Esophagus squamous epithelium (tissue), 5 donors: ENCODE results near the gene NRXN3. TPM values are rescaled to one million over a fixed set of nuclear protein-coding genes. Genes with fewer than 3 reads are reported as not detected.

Source experiments
- DNase-seq: peaks from one replicate; lab custom pipeline; 2025; lab: John Stamatoyannopoulos, UW
- H3K27ac ChIP-seq, 4 donors: fragments of 200-600 bp; sonication (generic); one replicate each; pipeline ENCODE4 v1.5.1; 2016 to 2019; ENCODE audit warnings: mild to moderate bottlenecking in 1 of 4
- H3K27me3 ChIP-seq, 4 donors: fragments of 200-600 bp; sonication (generic); 1 replicate in 3 of 4; 2 replicates in 1 of 4; pipeline versions ENCODE4 v1.5.1 to v1.6.0; 2017 to 2021; ENCODE audit warnings: antibody characterized with exemption in 1 of 4
- H3K36me3 ChIP-seq, 3 donors: fragments of 200-600 bp; sonication (generic); one replicate each; pipeline ENCODE4 v1.5.1; 2016 to 2019
- H3K4me1 ChIP-seq, 3 donors: fragments of 200-600 bp; sonication (generic); one replicate each; pipeline ENCODE4 v1.5.1; 2017 to 2019
- H3K4me3 ChIP-seq, 4 donors: fragments of 200-600 bp; sonication (generic); 1 replicate in 3 of 4; 2 replicates in 1 of 4; pipeline ENCODE4 v1.5.1; 2016 to 2019; ENCODE audit warnings: mild to moderate bottlenecking in 2 of 4, moderate library complexity in 1 of 4
- H3K9me3 ChIP-seq, 3 donors: fragments of 200-600 bp; sonication (generic); one replicate each; pipeline ENCODE4 v1.5.1; 2016 to 2019
- POLR2A ChIP-seq, 4 donors: fragments of 450-650 bp; IDR thresholded peaks; one replicate each; pipeline ENCODE4 v1.6.1; 2017; ENCODE audit warnings: antibody characterized with exemption in 4 of 4, mild to moderate bottlenecking in 4 of 4, moderate library complexity in 3 of 4
- WGBS, 2 donors: methylation state at CpG; one replicate each; pipeline ENCODE4 v1.1.5; 2018; 5-methylcytosine and 5-hydroxymethylcytosine counted together
- intact Hi-C: fragments of 100-400 bp; cut with DNase I; formaldehyde crosslinking; loops from one replicate; pipeline ENCODE4 v1.15.0; 2022
- total RNA-seq, 4 donors: library from RNA; depleted of rRNA; stranded (reverse); fragments of >200 nt; gene quantifications; one replicate each; pipeline ENCODE4 v1.1.0, GENCODE V29; 2016
- TF ChIP-seq, protein P1 (sequence below), 6 experiments: fragments of 450-650 bp in 4 of 6; fragments of 200-600 bp in 2 of 6; sonication (generic) in 2 of 6; IDR thresholded peaks; one replicate each; pipeline ENCODE4 v1.5.1; 2016 to 2019; ENCODE audit warnings: antibody characterized with exemption in 6 of 6, mild to moderate bottlenecking in 4 of 6, moderate library complexity in 4 of 6
- donor health status: DM: yes; HTN: yes; CAD: no.

NRXN3 gene
- total RNA-seq, 4 donors from 2014 or later: 0.30 to 15.8 (median 1.5) TPM

DNA sequence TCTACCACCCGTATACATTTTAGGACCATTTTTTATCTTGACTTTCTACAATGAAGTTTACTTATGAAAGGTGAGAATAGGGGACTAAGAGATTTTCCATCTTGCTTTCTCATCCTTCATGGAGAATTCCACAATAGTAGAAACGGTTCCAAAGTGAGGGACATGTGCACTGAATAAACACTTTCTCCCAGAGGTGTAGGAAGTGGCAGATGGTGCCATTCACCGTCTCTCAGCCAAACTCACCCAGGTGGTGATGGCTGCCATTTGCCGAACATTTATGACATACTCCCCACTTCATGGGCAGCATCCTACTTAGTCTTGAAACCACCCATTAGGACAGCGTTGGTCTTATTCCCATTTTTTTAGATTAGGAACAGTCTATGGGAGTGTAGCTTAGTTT, 1500.6 kb downstream of the NRXN3 start:
- no peak for DNase-seq
- TF ChIP-seq POLR2A (IDR thresholded peaks at IDR 0.05): no peak
- TF ChIP-seq, protein P1, sequence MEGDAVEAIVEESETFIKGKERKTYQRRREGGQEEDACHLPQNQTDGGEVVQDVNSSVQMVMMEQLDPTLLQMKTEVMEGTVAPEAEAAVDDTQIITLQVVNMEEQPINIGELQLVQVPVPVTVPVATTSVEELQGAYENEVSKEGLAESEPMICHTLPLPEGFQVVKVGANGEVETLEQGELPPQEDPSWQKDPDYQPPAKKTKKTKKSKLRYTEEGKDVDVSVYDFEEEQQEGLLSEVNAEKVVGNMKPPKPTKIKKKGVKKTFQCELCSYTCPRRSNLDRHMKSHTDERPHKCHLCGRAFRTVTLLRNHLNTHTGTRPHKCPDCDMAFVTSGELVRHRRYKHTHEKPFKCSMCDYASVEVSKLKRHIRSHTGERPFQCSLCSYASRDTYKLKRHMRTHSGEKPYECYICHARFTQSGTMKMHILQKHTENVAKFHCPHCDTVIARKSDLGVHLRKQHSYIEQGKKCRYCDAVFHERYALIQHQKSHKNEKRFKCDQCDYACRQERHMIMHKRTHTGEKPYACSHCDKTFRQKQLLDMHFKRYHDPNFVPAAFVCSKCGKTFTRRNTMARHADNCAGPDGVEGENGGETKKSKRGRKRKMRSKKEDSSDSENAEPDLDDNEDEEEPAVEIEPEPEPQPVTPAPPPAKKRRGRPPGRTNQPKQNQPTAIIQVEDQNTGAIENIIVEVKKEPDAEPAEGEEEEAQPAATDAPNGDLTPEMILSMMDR (IDR thresholded peaks at IDR 0.05): no peak
- no peaks in the 10 kb centered on the region for H3K27me3 ChIP-seq
- no peak overlapping the region for H3K4me3 ChIP-seq
- intact Hi-C loops: no loop called here
- no peaks in the 10 kb centered on the region for H3K36me3 ChIP-seq
- H3K27ac ChIP-seq: no peak overlapping the region
- WGBS, 2 donors: 84% methylated on average over 5 of the region's 5 CpGs
- no peaks in the 10 kb centered on the region for H3K9me3 ChIP-seq
- no peaks in the 10 kb centered on the region for H3K4me1 ChIP-seq

DNA sequence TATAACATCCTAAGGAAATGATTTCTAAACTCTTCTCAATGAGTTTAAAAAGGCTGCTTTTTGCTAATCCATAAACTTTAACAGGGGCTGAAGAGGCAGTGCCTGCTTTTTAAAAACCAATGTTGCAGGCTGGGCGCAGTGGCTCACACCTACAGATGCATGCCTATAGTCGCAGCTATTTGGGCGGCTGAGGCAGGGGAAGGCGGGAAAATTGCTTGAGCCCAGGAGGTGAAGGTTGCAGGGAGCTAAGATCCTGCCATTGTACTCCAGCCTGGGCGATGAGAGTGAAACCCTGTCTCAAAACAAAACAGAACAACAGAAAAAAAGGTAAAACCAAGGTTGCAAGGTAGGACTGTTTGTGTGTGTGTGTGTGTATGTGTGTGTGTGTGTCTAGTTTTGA, 1509.9 kb downstream of the NRXN3 start:
- intact Hi-C loops: no loop called here
- H3K27ac ChIP-seq: no peak overlapping the region
- DNase-seq: no peak
- no peak for TF ChIP-seq POLR2A (IDR thresholded peaks at IDR 0.05)
- TF ChIP-seq, protein P1 (IDR thresholded peaks at IDR 0.05): no peak
- no peaks in the 10 kb centered on the region for H3K4me1 ChIP-seq
- WGBS, 2 donors: 81 to 86% methylated on average over 5 of the region's 5 CpGs
- H3K27me3 ChIP-seq: no peaks in the 10 kb centered on the region
- no peaks in the 10 kb centered on the region for H3K36me3 ChIP-seq
- no peaks in the 10 kb centered on the region for H3K9me3 ChIP-seq
- no peak overlapping the region for H3K4me3 ChIP-seq

DNA sequence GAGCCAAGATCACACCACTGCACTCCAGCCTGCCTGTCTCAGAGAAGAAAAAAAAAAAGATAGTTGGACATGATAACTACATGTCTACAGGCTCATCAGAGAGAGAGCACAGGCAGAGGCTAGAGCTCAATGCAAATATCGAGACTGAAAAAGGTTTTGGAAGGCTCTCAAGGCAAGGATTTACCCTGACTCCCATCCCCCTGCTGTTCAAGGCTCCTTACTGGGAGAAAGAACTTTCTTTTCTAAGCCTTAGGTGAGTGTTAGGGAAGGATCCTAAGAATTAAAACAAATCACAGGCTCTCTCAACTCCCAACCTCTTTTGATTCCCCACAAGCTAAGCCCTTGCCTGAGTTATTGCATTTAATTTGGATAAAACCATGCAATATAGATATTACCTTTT, 1516.0 kb downstream of the NRXN3 start:
- intact Hi-C loops: no loop called here
- Histone ChIP-seq H3K4me3 (no peak overlapping the region), H3K9me3 (no peaks in the 10 kb centered on the region), H3K4me1 (no peaks in the 10 kb centered on the region), H3K27ac (no peak overlapping the region), H3K36me3 (no peaks in the 10 kb centered on the region), H3K27me3 (no peaks in the 10 kb centered on the region)
- TF ChIP-seq POLR2A (IDR thresholded peaks at IDR 0.05): no peak
- TF ChIP-seq, protein P1 (IDR thresholded peaks at IDR 0.05): no peak
- no peak for DNase-seq
- 33 to 53% methylated on average over 1 of the region's 1 CpG for WGBS, 2 donors

DNA sequence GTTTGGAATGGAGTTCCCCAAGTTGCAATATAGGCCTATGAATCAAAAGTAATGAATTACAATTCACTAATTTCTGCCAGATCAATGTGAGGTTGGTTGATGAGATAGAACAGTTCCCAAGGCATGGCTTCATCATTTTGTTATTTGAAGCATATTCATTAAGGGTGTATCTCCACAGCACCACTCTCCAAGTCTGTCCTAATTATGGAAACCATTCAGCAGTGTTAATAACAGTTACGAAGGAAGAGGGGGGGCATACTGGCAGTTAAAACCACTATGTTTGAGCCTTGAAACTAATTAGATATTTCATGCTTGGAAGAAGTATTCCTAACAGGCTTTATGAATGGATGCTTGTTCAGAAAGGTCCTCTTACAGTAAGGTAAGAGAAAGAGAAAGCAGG, 1520.8 kb downstream of the NRXN3 start:
- Histone ChIP-seq H3K36me3 (no peaks in the 10 kb centered on the region), H3K27ac (no peak overlapping the region), H3K27me3 (no peaks in the 10 kb centered on the region), H3K4me3 (no peak overlapping the region), H3K4me1 (no peaks in the 10 kb centered on the region), H3K9me3 (no peaks in the 10 kb centered on the region)
- no peak for TF ChIP-seq POLR2A (IDR thresholded peaks at IDR 0.05)
- TF ChIP-seq, protein P1 (IDR thresholded peaks at IDR 0.05): no peak
- no peak for DNase-seq
- 65 to 78% methylated on average over 1 of the region's 1 CpG for WGBS, 2 donors
- intact Hi-C loops: no loop called here

DNA sequence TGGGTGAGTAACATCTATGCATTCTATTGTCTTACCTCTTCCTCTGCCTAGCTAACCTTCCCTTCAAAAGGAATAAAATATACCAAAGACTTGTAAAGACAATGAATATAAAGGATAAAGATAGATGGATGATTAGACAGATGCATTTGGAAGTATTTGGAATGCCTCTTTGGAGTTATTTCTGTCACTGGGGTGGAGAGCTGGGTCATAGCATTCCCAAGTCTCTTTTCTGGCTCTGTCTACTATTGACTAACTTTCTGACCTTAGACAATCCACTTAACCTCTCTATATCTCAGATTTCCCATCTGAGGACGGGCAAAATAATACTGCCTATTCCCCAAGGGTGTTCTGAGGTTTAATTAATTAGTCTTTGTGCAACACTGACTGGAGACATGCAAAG, 1523.8 kb downstream of the NRXN3 start:
- H3K36me3 ChIP-seq: no peaks in the 10 kb centered on the region
- H3K4me3 ChIP-seq: no peak overlapping the region
- intact Hi-C loops: no loop called here
- no peak overlapping the region for H3K27ac ChIP-seq
- no peaks in the 10 kb centered on the region for H3K27me3 ChIP-seq
- TF ChIP-seq, protein P1 (IDR thresholded peaks at IDR 0.05): no peak
- no peak for TF ChIP-seq POLR2A (IDR thresholded peaks at IDR 0.05)
- no peak for DNase-seq
- no peaks in the 10 kb centered on the region for H3K4me1 ChIP-seq
- H3K9me3 ChIP-seq: no peaks in the 10 kb centered on the region
- 13 to 24% methylated on average over 1 of the region's 1 CpG for WGBS, 2 donors
